ENCODE data around the gene ZC3H13. TPM values are rescaled to one million over a fixed set of nuclear protein-coding genes. Genes with fewer than 3 reads are reported as not detected.

ZC3H13 gene
- total RNA-seq, 2 experiments from 2014 or later = 40.1 to 41.8 TPM

DNA sequence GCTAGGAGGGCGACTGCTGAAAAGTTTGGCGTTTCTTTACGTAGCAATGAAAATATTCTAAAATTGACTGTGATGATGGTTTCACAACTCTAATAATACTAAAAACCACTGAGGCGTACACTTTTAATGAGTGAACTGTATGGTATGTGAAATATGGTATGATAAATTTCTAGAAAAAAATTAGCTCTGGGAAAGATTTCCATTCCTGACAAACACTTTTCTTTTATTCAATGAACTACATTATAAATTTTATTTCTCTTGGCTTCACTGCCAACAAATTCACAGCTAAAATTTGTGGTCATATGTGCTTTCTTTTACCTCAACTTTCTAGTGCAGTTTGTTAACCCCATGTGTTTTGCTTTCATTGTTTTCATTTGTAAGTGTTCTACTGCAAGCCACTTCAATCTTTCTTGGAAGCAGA lies 11.1 kb downstream of the ZC3H13 start:
- H3K36me3 Mint-ChIP-seq (ENCODE audit: low read depth) = peaks cover 19% of the 10 kb centered on the region
- no peak for DNase-seq
- no peaks in the 10 kb centered on the region for H3K9me3 Mint-ChIP-seq
- ATAC-seq = no peak
- intact Hi-C loops (cut with micrococcal nuclease) = no loop called here
- TF ChIP-seq, protein P1, sequence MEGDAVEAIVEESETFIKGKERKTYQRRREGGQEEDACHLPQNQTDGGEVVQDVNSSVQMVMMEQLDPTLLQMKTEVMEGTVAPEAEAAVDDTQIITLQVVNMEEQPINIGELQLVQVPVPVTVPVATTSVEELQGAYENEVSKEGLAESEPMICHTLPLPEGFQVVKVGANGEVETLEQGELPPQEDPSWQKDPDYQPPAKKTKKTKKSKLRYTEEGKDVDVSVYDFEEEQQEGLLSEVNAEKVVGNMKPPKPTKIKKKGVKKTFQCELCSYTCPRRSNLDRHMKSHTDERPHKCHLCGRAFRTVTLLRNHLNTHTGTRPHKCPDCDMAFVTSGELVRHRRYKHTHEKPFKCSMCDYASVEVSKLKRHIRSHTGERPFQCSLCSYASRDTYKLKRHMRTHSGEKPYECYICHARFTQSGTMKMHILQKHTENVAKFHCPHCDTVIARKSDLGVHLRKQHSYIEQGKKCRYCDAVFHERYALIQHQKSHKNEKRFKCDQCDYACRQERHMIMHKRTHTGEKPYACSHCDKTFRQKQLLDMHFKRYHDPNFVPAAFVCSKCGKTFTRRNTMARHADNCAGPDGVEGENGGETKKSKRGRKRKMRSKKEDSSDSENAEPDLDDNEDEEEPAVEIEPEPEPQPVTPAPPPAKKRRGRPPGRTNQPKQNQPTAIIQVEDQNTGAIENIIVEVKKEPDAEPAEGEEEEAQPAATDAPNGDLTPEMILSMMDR (IDR thresholded peaks at IDR 0.05) = no peak
- no peaks in the 10 kb centered on the region for H3K27me3 Mint-ChIP-seq
- peaks cover 9% of the 10 kb centered on the region for H3K4me1 Mint-ChIP-seq (ENCODE audit: low read depth)
- CTCF ChIA-PET = interaction anchor here (1.2 kb wide), 1 partner anchor 11 kb away, joined by 4 read pairs; the partner anchor contains the start of gene ZC3H13
- H3K4me3 Mint-ChIP-seq = no peak overlapping the region
- POLR2A ChIA-PET = interaction anchor here (1.6 kb wide), 1 partner anchor 11 kb away, joined by 6 read pairs; the partner anchor contains the start of gene ZC3H13
- no peak overlapping the region for H3K27ac Mint-ChIP-seq

DNA sequence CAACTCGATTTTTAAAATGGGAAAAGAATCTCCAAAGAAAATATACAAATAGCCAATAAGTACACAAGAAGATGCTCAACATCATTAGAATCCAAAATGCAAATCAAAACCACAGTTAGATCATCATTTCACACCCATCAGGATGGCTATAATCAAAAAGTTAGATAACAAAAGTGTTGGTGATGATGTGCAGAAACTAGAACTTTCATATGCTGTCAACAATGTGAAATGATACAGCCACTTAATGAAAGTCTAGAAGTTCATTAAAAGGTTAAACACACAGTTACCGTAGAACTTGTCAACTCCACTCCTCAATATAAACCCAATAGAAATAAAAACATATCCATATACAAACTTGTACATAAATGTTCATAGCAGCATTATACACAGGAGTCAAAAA lies 11.8 kb downstream of the ZC3H13 start:
- Mint-ChIP-seq H3K27ac (no peak overlapping the region), H3K4me1 (ENCODE audit: low read depth) (peaks cover 9% of the 10 kb centered on the region), H3K36me3 (ENCODE audit: low read depth) (peaks cover 25% of the 10 kb centered on the region), H3K4me3 (no peak overlapping the region), H3K27me3 (no peaks in the 10 kb centered on the region), H3K9me3 (no peaks in the 10 kb centered on the region)
- TF ChIP-seq, protein P1 (IDR thresholded peaks at IDR 0.05) = no peak
- POLR2A ChIA-PET = no interaction called here
- CTCF ChIA-PET = no interaction called here
- ATAC-seq (no peak), DNase-seq (no peak)
- intact Hi-C loops (cut with micrococcal nuclease) = no loop called here

DNA sequence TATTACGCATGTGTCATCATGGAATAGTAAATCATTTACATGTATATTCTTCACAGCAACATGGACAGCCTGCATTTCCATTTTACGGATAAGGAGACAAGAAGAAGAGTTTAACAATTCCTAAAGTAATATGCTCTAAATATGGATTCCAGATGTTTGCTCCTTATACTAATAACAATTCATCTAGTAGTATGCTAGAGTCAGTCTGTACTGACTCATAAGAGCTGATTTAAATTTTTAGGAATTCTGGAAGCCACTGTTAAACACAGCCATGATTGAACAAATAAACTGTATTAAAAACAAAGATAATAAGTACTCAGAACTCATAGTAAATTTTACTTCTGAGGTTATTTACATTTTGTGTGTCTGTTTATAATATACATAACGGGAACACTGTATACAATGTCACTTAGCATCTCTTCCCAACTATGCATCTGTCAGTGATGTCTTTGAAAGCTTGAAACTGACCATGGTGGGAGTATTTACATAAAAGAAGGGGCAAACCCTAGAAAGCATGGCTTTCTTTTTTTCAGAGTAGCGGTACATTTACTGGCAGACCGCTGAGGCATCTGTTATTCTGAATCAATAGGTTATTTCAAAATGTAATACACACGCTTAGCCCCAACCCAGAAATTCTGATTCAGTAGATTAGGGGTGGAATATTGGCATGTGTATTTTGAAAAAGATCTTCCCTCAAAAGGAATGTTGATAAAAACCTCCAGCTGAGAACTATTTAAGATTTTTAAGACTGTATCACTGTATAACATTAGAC lies 12.9 kb downstream of the ZC3H13 start:
- H3K27ac Mint-ChIP-seq = no peak overlapping the region

DNA sequence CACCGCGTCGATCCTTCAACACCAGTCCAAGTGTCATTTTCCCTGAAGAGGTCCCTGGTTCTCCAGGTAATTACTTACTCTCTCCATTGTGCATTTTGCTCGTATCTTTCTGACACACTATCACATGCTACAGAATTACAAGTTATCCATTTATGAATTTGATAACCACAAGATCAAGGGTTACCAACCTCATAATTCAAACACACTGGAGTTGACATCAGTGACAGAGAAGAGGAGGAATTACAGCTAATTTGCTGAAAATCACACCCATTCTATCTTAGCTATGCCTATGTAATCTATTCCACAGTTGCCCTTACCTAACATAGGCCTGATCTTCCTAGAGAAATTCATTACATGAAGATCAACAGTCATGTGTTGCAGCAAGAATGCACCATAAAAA lies 14.2 kb downstream of the ZC3H13 start:
- POLR2A ChIA-PET = no interaction called here
- TF ChIP-seq, protein P1 (IDR thresholded peaks at IDR 0.05) = no peak
- peaks cover 2% of the 10 kb centered on the region for H3K4me1 Mint-ChIP-seq (ENCODE audit: low read depth)
- intact Hi-C loops (cut with micrococcal nuclease) = no loop called here
- H3K36me3 Mint-ChIP-seq (ENCODE audit: low read depth) = peaks cover 39% of the 10 kb centered on the region
- no peaks in the 10 kb centered on the region for H3K9me3 Mint-ChIP-seq
- no peak for ATAC-seq
- no peaks in the 10 kb centered on the region for H3K27me3 Mint-ChIP-seq
- no peak overlapping the region for H3K4me3 Mint-ChIP-seq
- H3K27ac Mint-ChIP-seq = no peak overlapping the region
- DNase-seq = no peak
- CTCF ChIA-PET = no interaction called here

More for the DNA sequence above, 12.9 kb downstream of the ZC3H13 start:
- no peak for DNase-seq
- intact Hi-C loops (cut with micrococcal nuclease) = no loop called here
- TF ChIP-seq, protein P1 (IDR thresholded peaks at IDR 0.05) = no peak
- CTCF ChIA-PET = no interaction called here
- POLR2A ChIA-PET = no interaction called here
- Mint-ChIP-seq H3K27me3 (no peaks in the 10 kb centered on the region), H3K9me3 (no peaks in the 10 kb centered on the region), H3K36me3 (ENCODE audit: low read depth) (peaks cover 29% of the 10 kb centered on the region), H3K4me1 (ENCODE audit: low read depth) (peaks cover 2% of the 10 kb centered on the region), H3K4me3 (no peak overlapping the region)
- ATAC-seq = no peak

DNA sequence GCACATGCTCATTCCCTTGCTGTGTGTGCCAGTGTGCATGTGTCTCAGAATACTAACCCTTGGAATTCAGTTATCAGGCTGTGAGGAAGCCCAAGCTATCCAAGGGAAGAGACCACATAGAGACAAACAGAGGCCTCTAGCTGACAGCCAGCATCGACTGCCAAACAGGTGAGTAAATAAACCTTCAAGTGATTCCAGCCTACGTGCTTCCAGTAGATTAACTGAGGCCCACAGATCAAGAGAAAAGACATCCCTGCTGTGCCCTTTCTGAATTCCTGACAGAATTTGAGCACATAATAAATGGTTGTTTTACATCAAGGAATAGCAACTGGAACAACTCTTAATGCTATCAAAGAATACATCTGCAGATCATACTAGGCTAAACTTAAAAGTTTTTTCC lies 17.5 kb downstream of the ZC3H13 start:
- Mint-ChIP-seq H3K9me3 (peaks cover 7% of the 10 kb centered on the region), H3K4me3 (no peak overlapping the region), H3K36me3 (ENCODE audit: low read depth) (peaks cover 47% of the 10 kb centered on the region), H3K27me3 (no peaks in the 10 kb centered on the region), H3K27ac (no peak overlapping the region), H3K4me1 (ENCODE audit: low read depth) (peaks cover 5% of the 10 kb centered on the region)
- intact Hi-C loops (cut with micrococcal nuclease) = no loop called here
- ChIA-PET CTCF (no interaction called here), POLR2A (interaction anchor here (0.9 kb wide), 1 partner anchor 17 kb away, joined by 3 read pairs; the partner anchor contains the start of gene ZC3H13)
- TF ChIP-seq, protein P1 (IDR thresholded peaks at IDR 0.05) = no peak
- ATAC-seq (no peak), DNase-seq (no peak)
